GM21528 (cell line): ENCODE data around the gene ZGLP1.

ENCODE experiments used
- ATAC-seq: cut with Tn5 transposase; IDR thresholded peaks from one replicate; pipeline ENCODE4 v1.9.1; 2021; ENCODE audit warnings: mild to moderate bottlenecking, moderate library complexity; ENCODE audit not compliant: unreplicated experiment, low FRiP score

ZGLP1 gene

GRCh38 chr19:10256551-10256950, 53.1 kb downstream of the ZGLP1 start:
- ATAC-seq = no peak

- ATAC-seq = no peak
Measured at GRCh38 chr19:10255358-10255757, 54.3 kb downstream of the ZGLP1 start.
